Daoy (cell line): ENCODE data around the gene ING5. TPM values are rescaled to one million over a fixed set of nuclear protein-coding genes. Genes with fewer than 3 reads are reported as not detected.

ENCODE experiments used
- DNase-seq: peaks from one replicate; pipeline ENCODE4 v3.0.0-alpha.2; 2015; ENCODE audit warnings: low read depth
- total RNA-seq: library from RNA; depleted of rRNA; stranded (reverse); fragments of >200 nt; shearing (Covaris generic); gene quantifications from 2 replicates; pipeline ENCODE4 v1.2.3, GENCODE V29; 2014; rRNA removed

Gene ING5
- total RNA-seq, 1 experiment from 2014 or later, result 21.0 TPM

GRCh38 chr2:241776336-241777169 is 74.7 kb downstream of the ING5 start, which contains the start of gene GAL3ST2:
TSS of gene GAL3ST2 (plus strand) at chr2:241776822. CDS start at chr2:241776956, 134 bp downstream.
- DNase-seq, result no peak

GRCh38 chr2:241777170-241777685 is 75.4 kb downstream of the ING5 start:
- no peak for DNase-seq

GRCh38 chr2:241777686-241778627 is 76.1 kb downstream of the ING5 start:
- no peak for DNase-seq

Other genes with a start within 250 kb of the ING5 start
- gene STK25, start 193.5 kb upstream of the ING5 start, total RNA-seq, result 118 and 127 TPM in 2 replicates
- gene BOK, start 143.3 kb upstream of the ING5 start, total RNA-seq, result 3.3 and 4.6 TPM in 2 replicates
- 45.7 and 46.5 TPM in 2 replicates for gene THAP4, start 64.9 kb upstream of the ING5 start, total RNA-seq
- gene ATG4B, start 64.3 kb upstream of the ING5 start, total RNA-seq, result 72.9 and 92.6 TPM in 2 replicates
- 105 and 141 TPM in 2 replicates for gene DTYMK, start 15.2 kb upstream of the ING5 start, total RNA-seq
- gene D2HGDH, start 32.6 kb downstream of the ING5 start, total RNA-seq, result 3.2 and 3.7 TPM in 2 replicates
- not detected in 2 replicates for gene GAL3ST2, start 74.8 kb downstream of the ING5 start, total RNA-seq
- not detected in 2 replicates for gene NEU4, start 107.2 kb downstream of the ING5 start, total RNA-seq
- gene PDCD1, start 156.9 kb downstream of the ING5 start, total RNA-seq, result not detected in 2 replicates
- gene RTP5, start 167.7 kb downstream of the ING5 start, total RNA-seq, result not detected in 2 replicates